Right renal pelvis (tissue), 4 donors: ENCODE results near the gene GAK. TPM values are rescaled to one million over a fixed set of nuclear protein-coding genes. Genes with fewer than 3 reads are reported as not detected.
A peak's percentile ranks its signal among the peaks of the same experiment; 100 is the strongest.

Source experiments
- DNase-seq, 4 donors: peaks; one replicate each; pipeline ENCODE4 v3.0.0-alpha.2; 2013; ENCODE audit warnings: low read depth in 4 of 4, low spot score in 3 of 4, missing footprints in 1 of 4
- polyA plus RNA-seq, 4 donors: library from polyadenylated mRNA; unstranded; fragments of 120-200 nt; gene quantifications; one replicate each; pipeline ENCODE4 v1.2.1, GENCODE V29; 2013; ENCODE audit not compliant: insufficient read length in 4 of 4

Gene GAK
- polyA plus RNA-seq, 4 donors: 52.1 to 71.6 (median 58.7) TPM

DNA sequence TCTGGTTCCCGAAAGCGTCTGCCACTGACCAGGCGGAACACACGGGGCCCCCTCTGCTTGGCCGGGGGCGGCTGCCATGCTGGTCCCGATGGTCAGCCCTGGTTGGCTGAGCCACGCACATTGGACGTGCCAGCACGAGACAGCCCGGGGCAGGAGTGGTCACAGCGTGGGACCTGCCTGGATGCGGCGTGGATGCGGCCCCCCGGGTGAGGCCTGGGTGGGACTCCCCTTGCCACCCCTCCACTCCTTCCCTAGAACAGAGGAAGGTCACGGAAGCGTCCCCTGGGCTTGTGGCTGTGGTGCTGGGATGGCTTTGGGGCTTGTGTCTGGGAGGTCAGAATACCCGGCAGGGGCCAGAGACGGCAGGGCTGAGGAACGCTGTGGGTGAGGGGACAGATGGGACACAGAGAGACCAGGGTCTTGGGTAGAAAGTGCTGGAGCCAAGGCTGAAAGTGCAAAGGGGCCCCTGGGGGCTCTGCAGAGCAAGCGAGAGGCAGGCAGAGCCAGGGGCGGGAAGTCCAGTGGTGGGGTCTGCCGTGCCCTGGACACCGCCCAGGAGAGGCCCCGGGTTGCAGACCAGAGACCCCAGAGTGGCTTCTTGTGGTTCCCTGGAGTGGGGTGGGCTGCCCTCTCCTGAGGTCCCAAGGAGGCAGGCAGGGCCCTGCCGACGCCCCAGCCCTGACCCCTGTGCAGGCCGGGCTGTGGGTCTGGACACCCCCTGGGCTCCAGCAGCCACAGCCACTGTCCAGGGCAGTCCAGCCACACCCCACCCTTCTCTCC lies 97.6 kb downstream of the GAK start:
- no peak for DNase-seq

DNA sequence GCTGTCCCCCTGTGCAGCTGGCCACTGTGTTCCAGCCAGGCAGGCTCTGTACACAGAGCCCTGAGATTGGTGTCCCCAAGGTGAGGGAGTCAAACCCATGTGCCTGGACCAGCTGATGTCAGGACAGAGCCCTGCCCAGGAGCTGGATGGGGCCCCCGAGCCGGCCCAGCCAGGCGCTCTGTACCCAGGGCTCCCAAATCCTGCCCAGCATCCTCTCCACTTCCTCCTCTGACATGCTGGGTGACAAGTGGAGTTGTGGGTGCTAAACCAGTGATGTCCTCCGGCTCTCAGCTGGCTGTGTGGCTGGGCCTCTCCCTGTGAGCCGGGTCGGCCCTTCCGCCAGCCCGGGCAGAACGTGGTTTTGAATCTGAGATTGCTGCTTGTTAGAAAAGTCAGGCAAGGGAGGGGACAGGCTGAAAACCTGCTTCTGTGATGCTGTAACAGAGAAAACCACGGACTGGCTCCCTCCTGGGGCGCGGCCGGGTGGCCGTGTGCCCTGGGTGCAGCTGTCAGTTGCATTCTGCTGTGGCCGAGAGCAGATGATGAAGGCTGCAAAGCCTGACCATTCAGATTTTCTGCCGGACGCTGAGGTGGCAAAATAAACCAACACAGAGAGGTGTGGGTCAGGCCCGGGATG lies 98.3 kb downstream of the GAK start:
- no peak for DNase-seq

- no peak for DNase-seq
These were observed 99.0 kb downstream of the GAK start for GRCh38 chr4:833156-833555.

DNA sequence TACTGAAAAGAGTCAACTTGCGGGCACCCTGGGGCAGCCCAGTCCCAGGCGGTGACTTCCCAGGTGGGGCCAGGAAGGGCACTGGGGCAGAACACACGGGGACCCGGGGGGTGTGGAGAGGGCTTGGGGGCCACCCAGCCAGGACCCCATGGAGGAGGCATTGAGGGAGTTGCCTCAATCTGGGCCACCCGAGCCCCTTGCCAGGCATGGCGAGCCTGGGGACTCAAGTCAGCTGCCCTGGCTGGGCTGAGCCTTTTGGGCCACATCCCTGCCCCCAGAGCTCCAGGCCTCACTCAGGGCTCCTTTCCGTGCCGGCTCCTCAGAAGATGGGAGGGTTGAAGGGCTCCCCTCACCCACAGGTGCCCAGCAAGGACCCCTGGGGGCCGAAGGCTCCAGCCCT lies 99.6 kb downstream of the GAK start:
- DNase-seq: no peak

DNA sequence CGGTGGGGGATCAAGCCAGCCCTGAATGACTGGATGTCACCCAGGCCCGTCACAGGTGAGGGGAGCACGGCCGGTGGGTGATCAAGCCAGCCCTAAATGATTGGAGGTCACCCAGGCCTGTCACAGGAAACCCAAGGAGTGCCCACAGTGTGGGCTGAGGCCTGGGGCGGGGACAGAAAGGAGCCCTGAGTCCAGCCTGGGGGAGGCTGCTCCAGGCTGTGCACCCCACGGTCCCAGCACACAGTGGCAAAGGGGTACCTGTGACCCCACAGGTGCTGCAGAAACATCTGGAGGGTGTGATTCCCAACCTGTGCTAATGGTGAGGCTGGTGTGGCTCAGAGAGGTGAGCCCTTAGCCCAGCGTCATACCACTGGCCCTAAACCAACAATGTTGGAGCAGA lies 100.0 kb downstream of the GAK start:
- DNase-seq: no peak

- no peak for DNase-seq
These were observed 100.7 kb downstream of the GAK start for GRCh38 chr4:831483-831805.

GRCh38 chr4:830601-831482 lies 101.3 kb downstream of the GAK start:
- DNase-seq: no peak

- no peak for DNase-seq
These were observed 102.1 kb downstream of the GAK start for GRCh38 chr4:829761-830600.

DNA sequence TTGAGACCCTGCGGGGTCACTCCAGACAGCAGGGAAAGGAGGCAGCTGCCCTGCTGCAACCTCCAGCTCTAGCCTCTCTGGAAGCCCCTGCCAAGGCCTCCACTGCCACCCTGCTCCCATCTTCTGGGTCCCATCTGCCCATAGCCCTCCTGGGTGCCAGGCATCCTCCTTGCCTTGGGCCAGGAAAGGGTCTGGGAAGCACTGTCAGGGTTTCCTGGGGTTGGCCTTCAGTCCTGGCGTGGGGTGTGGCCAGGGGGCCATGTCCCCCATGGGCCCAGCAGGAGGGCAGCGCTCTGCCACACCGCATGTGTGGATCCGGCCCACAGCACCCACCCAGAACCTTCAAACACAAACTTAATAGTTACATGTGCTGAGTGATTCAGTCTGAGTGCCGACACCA lies 102.8 kb downstream of the GAK start:
- DNase-seq: no peak

- no peak for DNase-seq
These were observed 103.4 kb downstream of the GAK start for GRCh38 chr4:828641-829271.

GRCh38 chr4:827209-828081 lies 104.7 kb downstream of the GAK start:
- no peak for DNase-seq

- DNase-seq: no peak
These were observed 105.5 kb downstream of the GAK start for GRCh38 chr4:826508-827208.

GRCh38 chr4:825971-826330 lies 106.2 kb downstream of the GAK start, which contains the start of gene CPLX1:
Gene CPLX1 (minus strand): TSS chr4:826129. CDS start chr4:824522, 1,607 bp downstream.
- DNase-seq: no peak

- peak in 1 of 4 donors; percentile 43 for DNase-seq
These were observed 106.8 kb downstream of the GAK start for GRCh38 chr4:825063-825970.

DNA sequence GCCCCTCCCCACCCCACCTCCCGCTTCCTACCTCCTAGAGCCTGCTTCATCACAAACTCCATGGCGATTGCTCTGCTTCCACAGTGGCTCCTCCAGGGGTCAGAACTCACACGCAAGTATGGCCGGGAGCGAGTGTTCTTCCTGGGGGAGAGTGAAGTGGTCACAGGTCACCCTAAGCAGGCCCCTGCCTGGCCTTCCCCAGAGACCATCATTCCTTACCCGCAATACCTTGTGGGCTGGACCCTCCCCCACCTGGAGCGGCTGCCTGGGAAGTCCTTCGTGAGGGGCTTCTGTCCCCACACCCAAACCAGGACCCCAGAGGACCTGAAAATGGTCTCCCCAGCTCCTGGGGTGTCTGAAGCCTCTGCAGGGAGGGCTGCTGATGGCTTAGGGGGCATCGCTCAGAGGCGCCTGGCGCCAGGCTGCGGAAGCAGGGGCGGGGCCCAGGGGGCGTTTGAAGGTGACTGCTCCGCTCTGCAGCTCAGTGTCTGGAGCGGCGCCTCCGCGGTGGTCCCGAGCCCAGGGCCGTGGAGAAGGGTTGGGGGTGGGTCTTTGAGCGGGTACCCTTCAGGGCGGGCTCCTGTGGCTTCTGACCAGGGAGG lies 107.6 kb downstream of the GAK start:
- no peak for DNase-seq

DNA sequence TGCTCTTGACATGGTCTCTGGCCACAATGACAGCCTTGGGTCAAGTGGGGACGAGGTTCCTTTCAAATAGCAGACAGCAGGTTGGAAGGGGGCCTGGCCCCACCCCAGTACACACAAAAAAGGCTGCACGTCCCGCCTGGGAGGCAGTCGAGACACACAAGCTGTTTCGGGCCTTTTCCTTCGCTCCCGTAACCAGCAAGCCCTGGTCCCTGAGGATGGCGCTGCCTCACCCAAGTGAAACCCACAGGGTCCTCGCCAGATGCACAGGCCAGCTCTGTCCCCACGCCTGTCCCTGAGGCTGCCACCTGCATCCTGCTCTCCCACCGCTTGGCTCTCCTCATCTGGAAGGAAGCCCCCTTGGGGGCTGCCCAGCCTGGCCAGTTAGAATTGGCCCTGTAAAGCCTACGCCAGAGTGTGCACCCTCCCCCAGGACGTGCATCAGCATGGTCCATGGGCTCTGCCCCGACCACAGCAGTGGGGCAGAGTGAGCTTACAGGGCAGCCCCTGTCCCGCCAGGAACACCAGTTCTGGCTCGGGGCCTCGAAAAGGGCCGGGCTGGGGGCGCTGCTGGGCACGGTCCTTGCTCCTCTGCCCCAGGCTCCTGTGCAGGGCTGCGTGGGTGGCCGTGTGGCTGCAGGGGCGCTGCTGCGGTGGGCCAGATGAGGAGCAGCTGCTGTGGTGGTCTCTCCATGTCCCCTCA lies 108.2 kb downstream of the GAK start:
- no peak for DNase-seq
